C4-2B (cell line): ENCODE measurements around the gene BTG1.

ENCODE experiments used
- H3K27ac ChIP-seq: fragments of 450-650 bp; 2 replicates; pipeline ENCODE4 v1.5.1; 2017
- ZFX ChIP-seq: fragments of 450-650 bp; IDR thresholded peaks from 2 replicates; pipeline ENCODE4 v1.6.1; 2017
- TF ChIP-seq, protein P1 (sequence below): fragments of 450-650 bp; conservative IDR thresholded peaks from 2 replicates; pipeline ENCODE4 v1.5.1; 2017; ENCODE audit warnings: mild to moderate bottlenecking

Gene BTG1

DNA sequence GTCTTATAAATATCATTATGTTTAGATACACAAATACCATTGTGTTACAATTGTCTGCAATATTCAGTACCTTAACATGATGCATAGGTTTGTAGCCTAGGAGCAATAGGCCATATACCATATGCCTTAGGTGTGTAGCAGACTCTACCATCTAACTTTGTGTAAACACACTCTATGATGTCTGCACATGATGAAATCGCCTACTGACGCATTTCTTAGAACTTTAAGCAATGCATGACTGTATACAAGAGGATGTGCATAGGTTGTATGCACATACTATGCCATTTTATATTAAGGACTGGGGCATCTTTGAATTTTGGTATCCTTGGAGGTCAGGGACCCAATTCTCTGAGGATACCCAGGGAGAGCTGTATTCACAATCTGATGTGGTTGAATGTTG is 10.1 kb upstream of the BTG1 start:
- no peak overlapping the region for H3K27ac ChIP-seq
- TF ChIP-seq, protein P1, sequence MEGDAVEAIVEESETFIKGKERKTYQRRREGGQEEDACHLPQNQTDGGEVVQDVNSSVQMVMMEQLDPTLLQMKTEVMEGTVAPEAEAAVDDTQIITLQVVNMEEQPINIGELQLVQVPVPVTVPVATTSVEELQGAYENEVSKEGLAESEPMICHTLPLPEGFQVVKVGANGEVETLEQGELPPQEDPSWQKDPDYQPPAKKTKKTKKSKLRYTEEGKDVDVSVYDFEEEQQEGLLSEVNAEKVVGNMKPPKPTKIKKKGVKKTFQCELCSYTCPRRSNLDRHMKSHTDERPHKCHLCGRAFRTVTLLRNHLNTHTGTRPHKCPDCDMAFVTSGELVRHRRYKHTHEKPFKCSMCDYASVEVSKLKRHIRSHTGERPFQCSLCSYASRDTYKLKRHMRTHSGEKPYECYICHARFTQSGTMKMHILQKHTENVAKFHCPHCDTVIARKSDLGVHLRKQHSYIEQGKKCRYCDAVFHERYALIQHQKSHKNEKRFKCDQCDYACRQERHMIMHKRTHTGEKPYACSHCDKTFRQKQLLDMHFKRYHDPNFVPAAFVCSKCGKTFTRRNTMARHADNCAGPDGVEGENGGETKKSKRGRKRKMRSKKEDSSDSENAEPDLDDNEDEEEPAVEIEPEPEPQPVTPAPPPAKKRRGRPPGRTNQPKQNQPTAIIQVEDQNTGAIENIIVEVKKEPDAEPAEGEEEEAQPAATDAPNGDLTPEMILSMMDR: no peak
- no peak for TF ChIP-seq ZFX

DNA sequence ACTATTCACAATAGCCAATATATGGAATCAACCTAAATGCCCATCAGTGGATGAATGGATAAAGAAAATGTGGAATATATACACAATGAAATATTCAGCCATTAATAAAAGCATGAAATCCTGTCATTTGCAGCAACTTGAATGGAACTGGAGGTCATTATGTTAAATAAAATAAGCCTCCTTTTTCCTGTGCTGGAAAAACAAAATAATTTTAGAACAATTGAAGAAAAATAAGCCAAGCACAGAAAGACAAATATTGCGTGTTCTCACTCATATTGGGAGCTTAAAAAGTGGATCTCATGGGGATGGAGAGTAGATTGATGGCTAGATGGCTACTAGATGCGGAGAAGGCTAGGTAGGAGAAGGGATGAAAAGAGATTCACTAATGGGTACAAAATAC is 6.3 kb upstream of the BTG1 start:
- TF ChIP-seq ZFX: no peak
- TF ChIP-seq, protein P1: no peak

DNA sequence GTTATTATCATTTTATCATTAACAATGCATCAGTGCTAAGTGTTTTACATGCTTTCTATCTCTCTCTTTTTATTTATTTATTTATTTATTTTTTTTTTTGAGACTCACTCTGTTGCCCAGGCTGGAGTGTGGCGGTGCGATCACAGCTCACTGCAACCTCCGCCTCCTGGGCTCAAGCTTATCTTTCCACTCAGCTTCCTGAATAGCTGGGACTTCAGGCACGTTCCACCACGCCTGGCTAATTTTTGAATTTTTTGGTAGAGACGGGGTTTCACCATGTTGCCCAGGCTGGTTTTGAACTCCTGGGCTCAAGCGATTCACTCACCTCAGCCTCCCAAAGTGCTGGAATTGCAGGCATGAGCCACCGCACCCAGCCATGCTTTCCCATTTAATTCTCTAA is 3.9 kb upstream of the BTG1 start:
- TF ChIP-seq ZFX: no peak
- TF ChIP-seq, protein P1: no peak
- H3K27ac ChIP-seq: no peak overlapping the region

More for the DNA sequence above, 6.3 kb upstream of the BTG1 start:
- no peak overlapping the region for H3K27ac ChIP-seq

DNA sequence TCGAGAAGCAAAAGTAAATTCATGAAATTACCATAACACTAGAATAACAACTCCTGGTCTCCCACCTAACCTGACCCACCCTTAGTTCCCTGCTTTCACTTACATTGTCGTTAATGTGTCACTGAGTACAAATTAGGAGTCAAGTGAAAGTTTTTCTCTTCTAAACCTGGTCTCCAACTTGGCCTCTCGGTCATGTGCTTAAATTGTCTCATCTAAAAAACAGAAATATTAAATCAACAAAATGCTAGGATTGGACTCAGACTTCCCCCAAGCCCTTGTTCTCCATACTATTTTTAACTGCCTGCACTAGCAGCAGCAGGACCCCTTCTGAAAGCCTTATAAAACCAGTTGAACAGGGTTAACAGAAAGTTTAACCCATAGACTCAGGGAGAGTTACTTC is 1.8 kb upstream of the BTG1 start:
- H3K27ac ChIP-seq: no peak overlapping the region

DNA sequence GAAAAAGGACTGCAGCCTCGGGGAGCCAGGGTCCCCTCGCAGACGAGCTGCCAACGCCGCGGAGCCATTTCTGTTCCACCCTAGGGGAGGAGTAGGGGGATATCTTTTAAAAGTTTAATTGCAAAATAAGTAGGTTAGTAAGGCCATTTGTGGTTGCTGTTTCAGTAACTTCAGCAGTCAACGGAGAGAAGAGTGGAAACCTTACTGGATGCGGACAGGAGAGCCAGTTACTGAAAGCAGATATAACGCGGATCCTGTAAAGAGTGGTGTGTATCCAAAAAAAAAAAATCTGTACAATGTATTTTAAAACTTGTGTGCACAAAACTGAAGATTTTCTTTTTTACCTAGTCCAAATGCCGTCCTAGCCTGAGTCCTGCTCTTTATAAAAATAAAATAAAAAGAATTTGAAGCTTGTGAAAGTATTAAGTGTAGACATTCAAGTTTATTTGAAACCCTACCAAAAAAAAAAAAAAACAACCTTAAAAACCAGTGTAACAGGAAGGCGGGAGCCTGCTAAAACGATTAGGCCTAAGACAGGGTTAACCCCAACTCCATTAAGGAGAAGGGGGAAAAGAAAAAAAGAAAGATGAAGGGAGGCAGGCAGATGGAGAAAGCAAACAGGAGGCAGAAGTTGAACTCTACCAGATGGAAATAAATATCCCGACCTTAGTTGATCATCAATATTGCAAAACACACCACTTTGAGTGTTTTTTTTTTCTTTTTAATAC is 1.0 kb upstream of the BTG1 start:
- H3K27ac ChIP-seq: peak overlapping the region; percentile 93
- TF ChIP-seq, protein P1: no peak
- TF ChIP-seq ZFX: no peak

More for the DNA sequence above, 1.8 kb upstream of the BTG1 start:
- TF ChIP-seq, protein P1: no peak
- TF ChIP-seq ZFX: no peak

DNA sequence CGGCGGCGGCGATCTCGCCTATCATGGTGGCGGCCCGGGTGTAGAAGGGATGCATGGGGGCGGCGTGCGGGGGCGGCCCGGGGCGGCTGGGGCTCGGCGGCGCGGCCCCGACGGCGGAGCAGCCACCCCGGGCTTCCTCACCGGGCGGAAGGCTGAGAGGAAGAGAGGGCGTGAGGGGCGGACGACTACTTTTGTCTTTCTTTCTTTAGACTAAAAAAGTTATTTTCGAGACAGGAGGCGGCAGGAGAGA is 240 bp downstream of the BTG1 start:
- peak overlapping the region; percentile 97 for H3K27ac ChIP-seq
- TF ChIP-seq, protein P1: no peak
- TF ChIP-seq ZFX: 0 out of 2 replicates have a peak, but pooled peaks have one; percentile 13

DNA sequence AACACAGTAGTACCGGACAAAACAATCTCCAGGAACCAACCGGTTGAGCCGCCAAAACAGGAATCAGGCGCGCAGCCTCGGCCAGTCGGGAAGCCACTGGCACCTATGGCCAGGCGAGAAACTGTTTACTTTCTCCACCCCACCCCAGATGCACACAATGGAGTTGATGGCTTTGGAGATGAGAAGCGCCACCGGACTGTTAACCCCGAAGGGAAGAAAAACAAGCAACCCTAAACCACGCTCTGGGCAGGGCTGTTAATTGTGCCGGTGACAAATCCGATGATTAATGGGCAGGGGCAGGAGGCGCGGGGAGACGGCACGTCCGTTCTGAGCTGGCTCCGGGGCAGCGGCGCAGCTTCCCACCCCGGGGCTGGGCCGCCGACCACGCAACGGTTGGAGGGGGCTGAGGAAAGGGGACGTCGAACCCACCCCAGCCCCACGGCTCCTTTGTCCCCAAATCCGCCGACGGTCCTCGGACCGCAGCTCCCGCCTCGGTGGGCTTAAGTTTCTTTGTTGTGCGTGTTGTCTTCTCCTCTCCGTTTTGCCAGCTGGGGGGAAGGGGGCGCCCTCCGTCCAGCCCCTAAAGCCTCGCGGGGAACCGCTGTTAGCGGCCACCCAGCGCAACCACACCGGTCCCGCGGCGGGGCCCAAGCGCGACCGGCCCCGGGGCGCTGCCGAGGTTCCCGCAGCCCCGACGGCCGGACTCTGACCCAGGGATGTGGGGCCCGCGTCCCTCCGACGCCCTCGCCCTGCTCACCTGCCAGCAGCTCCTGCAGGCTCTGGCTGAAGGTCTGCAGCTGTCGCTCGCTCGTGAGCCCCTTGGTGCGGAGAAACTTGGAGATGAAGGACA is 790 bp downstream of the BTG1 start:
- TF ChIP-seq, protein P1: no peak
- peak; percentile 41; the same call in 1 of the 2 replicates for TF ChIP-seq ZFX
- peak overlapping the region; percentile 97 for H3K27ac ChIP-seq
